ENCODE data around the gene EPB41L1.
"Not testable (repeated sequence)": the region's sequence is repeated elsewhere in the genome, so short reads cannot be mapped to it uniquely, and the experiment has no call there.

EPB41L1 gene

GRCh38 chr20:36135159-36135558 lies 19.4 kb upstream of the EPB41L1 start:
- Histone ChIP-seq H3K56ac (ENCODE audit: low read length) (no peak overlapping the region), H3K27me3 (ENCODE audit: insufficient read depth, low read length, poor library complexity) (no peaks in the 10 kb centered on the region), H4K8ac (ENCODE audit: low read depth, low read length) (no peak overlapping the region), H2BK15ac (replicated peaks; ENCODE audit: low read depth) (no peak overlapping the region), H3K23ac (ENCODE audit: low read length) (no peak overlapping the region), H2AK5ac (ENCODE audit: low read length) (no peak overlapping the region), H3K27ac (ENCODE audit: low read depth, low read length) (no peak overlapping the region), H3K36me3 (ENCODE audit: control insufficient read depth, insufficient read depth, low read length) (no peaks in the 10 kb centered on the region), H2BK5ac (ENCODE audit: low read length) (no peak overlapping the region), H3K79me2 (ENCODE audit: control insufficient read depth, insufficient read depth, low read length) (no peaks in the 10 kb centered on the region), H3K4me1 (ENCODE audit: control insufficient read depth, low read depth, low read length) (no peaks in the 10 kb centered on the region), H3K79me1 (ENCODE audit: low read length) (no peaks in the 10 kb centered on the region), H4K5ac (ENCODE audit: low read length) (no peak overlapping the region), H2BK120ac (ENCODE audit: low read depth, low read length) (no peak overlapping the region), H3K4ac (ENCODE audit: low read depth, low read length) (no peak overlapping the region), H3K4me2 (ENCODE audit: low read length) (no peak overlapping the region), H3K18ac (ENCODE audit: low read length) (no peak overlapping the region), H3K9ac (ENCODE audit: low read length) (no peak overlapping the region), H3K4me3 (ENCODE audit: low read length) (no peak overlapping the region)
- WGBS (ENCODE audit: extremely low coverage, insufficient coverage, low lambda C conversion rate), result no CpG with 5 or more reads among the region's 6 CpGs
- DNase-seq, result no peak

- H4K8ac ChIP-seq (ENCODE audit: low read depth, low read length), result no peak overlapping the region
- H3K79me1 ChIP-seq (ENCODE audit: low read length), result no peaks in the 10 kb centered on the region
- H3K4me3 ChIP-seq (ENCODE audit: low read length), result no peak overlapping the region
- no peak overlapping the region for H2BK15ac ChIP-seq (replicated peaks; ENCODE audit: low read depth)
- no peak overlapping the region for H3K27ac ChIP-seq (ENCODE audit: low read depth, low read length)
- H2BK5ac ChIP-seq (ENCODE audit: low read length), result no peak overlapping the region
- H3K4me2 ChIP-seq (ENCODE audit: low read length), result no peak overlapping the region
- no peak overlapping the region for H4K5ac ChIP-seq (ENCODE audit: low read length)
- H2AK5ac ChIP-seq (ENCODE audit: low read length), result no peak overlapping the region
- no peaks in the 10 kb centered on the region for H3K79me2 ChIP-seq (ENCODE audit: control insufficient read depth, insufficient read depth, low read length)
- H3K23ac ChIP-seq (ENCODE audit: low read length), result no peak overlapping the region
- H3K18ac ChIP-seq (ENCODE audit: low read length), result no peak overlapping the region
- no peak for DNase-seq
- H3K56ac ChIP-seq (ENCODE audit: low read length), result no peak overlapping the region
- WGBS (ENCODE audit: extremely low coverage, insufficient coverage, low lambda C conversion rate), result no CpG with 5 or more reads among the region's 3 CpGs
- no peaks in the 10 kb centered on the region for H3K4me1 ChIP-seq (ENCODE audit: control insufficient read depth, low read depth, low read length)
- no peaks in the 10 kb centered on the region for H3K36me3 ChIP-seq (ENCODE audit: control insufficient read depth, insufficient read depth, low read length)
- H3K27me3 ChIP-seq (ENCODE audit: insufficient read depth, low read length, poor library complexity), result no peaks in the 10 kb centered on the region
- no peak overlapping the region for H2BK120ac ChIP-seq (ENCODE audit: low read depth, low read length)
- no peak overlapping the region for H3K9ac ChIP-seq (ENCODE audit: low read length)
- no peak overlapping the region for H3K4ac ChIP-seq (ENCODE audit: low read depth, low read length)
Measured at GRCh38 chr20:36135821-36136220, 18.7 kb upstream of the EPB41L1 start.

- not testable (repeated sequence) for H3K18ac ChIP-seq (ENCODE audit: low read length); H3K4ac ChIP-seq (ENCODE audit: low read depth, low read length); H3K56ac ChIP-seq (ENCODE audit: low read length); DNase-seq; H2AK5ac ChIP-seq (ENCODE audit: low read length); H3K79me2 ChIP-seq (ENCODE audit: control insufficient read depth, insufficient read depth, low read length); H4K5ac ChIP-seq (ENCODE audit: low read length); H2BK5ac ChIP-seq (ENCODE audit: low read length); H3K23ac ChIP-seq (ENCODE audit: low read length); H2BK15ac ChIP-seq (replicated peaks; ENCODE audit: low read depth); H3K27ac ChIP-seq (ENCODE audit: low read depth, low read length); H3K4me1 ChIP-seq (ENCODE audit: control insufficient read depth, low read depth, low read length); H3K79me1 ChIP-seq (ENCODE audit: low read length); H2BK120ac ChIP-seq (ENCODE audit: low read depth, low read length); H4K8ac ChIP-seq (ENCODE audit: low read depth, low read length); H3K27me3 ChIP-seq (ENCODE audit: insufficient read depth, low read length, poor library complexity); H3K4me2 ChIP-seq (ENCODE audit: low read length); H3K36me3 ChIP-seq (ENCODE audit: control insufficient read depth, insufficient read depth, low read length); H3K4me3 ChIP-seq (ENCODE audit: low read length); H3K9ac ChIP-seq (ENCODE audit: low read length)
- WGBS (ENCODE audit: extremely low coverage, insufficient coverage, low lambda C conversion rate), result no CpG with 5 or more reads among the region's 11 CpGs
Measured at GRCh38 chr20:36137313-36137712, 17.2 kb upstream of the EPB41L1 start.

- no peak overlapping the region for H3K4ac ChIP-seq (ENCODE audit: low read depth, low read length)
- no peak overlapping the region for H3K56ac ChIP-seq (ENCODE audit: low read length)
- H3K4me2 ChIP-seq (ENCODE audit: low read length), result no peak overlapping the region
- H2BK120ac ChIP-seq (ENCODE audit: low read depth, low read length), result no peak overlapping the region
- WGBS (ENCODE audit: extremely low coverage, insufficient coverage, low lambda C conversion rate), result no CpG with 5 or more reads among the region's 2 CpGs
- no peak overlapping the region for H2BK15ac ChIP-seq (replicated peaks; ENCODE audit: low read depth)
- H2AK5ac ChIP-seq (ENCODE audit: low read length), result no peak overlapping the region
- no peak overlapping the region for H3K27ac ChIP-seq (ENCODE audit: low read depth, low read length)
- H3K79me2 ChIP-seq (ENCODE audit: control insufficient read depth, insufficient read depth, low read length), result no peaks in the 10 kb centered on the region
- no peak overlapping the region for H3K4me3 ChIP-seq (ENCODE audit: low read length)
- DNase-seq, result no peak
- no peak overlapping the region for H4K8ac ChIP-seq (ENCODE audit: low read depth, low read length)
- H3K27me3 ChIP-seq (ENCODE audit: insufficient read depth, low read length, poor library complexity), result no peaks in the 10 kb centered on the region
- H3K9ac ChIP-seq (ENCODE audit: low read length), result no peak overlapping the region
- no peaks in the 10 kb centered on the region for H3K4me1 ChIP-seq (ENCODE audit: control insufficient read depth, low read depth, low read length)
- H2BK5ac ChIP-seq (ENCODE audit: low read length), result no peak overlapping the region
- no peak overlapping the region for H4K5ac ChIP-seq (ENCODE audit: low read length)
- H3K36me3 ChIP-seq (ENCODE audit: control insufficient read depth, insufficient read depth, low read length), result no peaks in the 10 kb centered on the region
- no peak overlapping the region for H3K18ac ChIP-seq (ENCODE audit: low read length)
- H3K79me1 ChIP-seq (ENCODE audit: low read length), result no peaks in the 10 kb centered on the region
- H3K23ac ChIP-seq (ENCODE audit: low read length), result no peak overlapping the region
Measured at GRCh38 chr20:36141310-36141709, 13.2 kb upstream of the EPB41L1 start.

- H3K9ac ChIP-seq (ENCODE audit: low read length), result no peak overlapping the region
- no peak overlapping the region for H3K18ac ChIP-seq (ENCODE audit: low read length)
- H3K27ac ChIP-seq (ENCODE audit: low read depth, low read length), result no peak overlapping the region
- H3K79me2 ChIP-seq (ENCODE audit: control insufficient read depth, insufficient read depth, low read length), result no peaks in the 10 kb centered on the region
- DNase-seq, result no peak
- H4K8ac ChIP-seq (ENCODE audit: low read depth, low read length), result no peak overlapping the region
- H2BK5ac ChIP-seq (ENCODE audit: low read length), result no peak overlapping the region
- no peak overlapping the region for H3K4me3 ChIP-seq (ENCODE audit: low read length)
- H2AK5ac ChIP-seq (ENCODE audit: low read length), result no peak overlapping the region
- H3K23ac ChIP-seq (ENCODE audit: low read length), result no peak overlapping the region
- no peak overlapping the region for H3K56ac ChIP-seq (ENCODE audit: low read length)
- no peaks in the 10 kb centered on the region for H3K27me3 ChIP-seq (ENCODE audit: insufficient read depth, low read length, poor library complexity)
- no peak overlapping the region for H4K5ac ChIP-seq (ENCODE audit: low read length)
- no CpG with 5 or more reads among the region's 1 CpG for WGBS (ENCODE audit: extremely low coverage, insufficient coverage, low lambda C conversion rate)
- H3K4ac ChIP-seq (ENCODE audit: low read depth, low read length), result no peak overlapping the region
- H2BK120ac ChIP-seq (ENCODE audit: low read depth, low read length), result no peak overlapping the region
- H3K79me1 ChIP-seq (ENCODE audit: low read length), result no peaks in the 10 kb centered on the region
- no peak overlapping the region for H3K4me2 ChIP-seq (ENCODE audit: low read length)
- H3K4me1 ChIP-seq (ENCODE audit: control insufficient read depth, low read depth, low read length), result no peaks in the 10 kb centered on the region
- H3K36me3 ChIP-seq (ENCODE audit: control insufficient read depth, insufficient read depth, low read length), result no peaks in the 10 kb centered on the region
- no peak overlapping the region for H2BK15ac ChIP-seq (replicated peaks; ENCODE audit: low read depth)
Measured at GRCh38 chr20:36144336-36144735, 10.2 kb upstream of the EPB41L1 start.

- H4K8ac ChIP-seq (ENCODE audit: low read depth, low read length), result no peak overlapping the region
- no peak overlapping the region for H3K56ac ChIP-seq (ENCODE audit: low read length)
- no peak overlapping the region for H3K4me3 ChIP-seq (ENCODE audit: low read length)
- no peak overlapping the region for H3K4ac ChIP-seq (ENCODE audit: low read depth, low read length)
- H3K36me3 ChIP-seq (ENCODE audit: control insufficient read depth, insufficient read depth, low read length), result no peaks in the 10 kb centered on the region
- H3K79me1 ChIP-seq (ENCODE audit: low read length), result no peaks in the 10 kb centered on the region
- H2BK15ac ChIP-seq (replicated peaks; ENCODE audit: low read depth), result no peak overlapping the region
- H2BK5ac ChIP-seq (ENCODE audit: low read length), result no peak overlapping the region
- no peak overlapping the region for H3K4me2 ChIP-seq (ENCODE audit: low read length)
- H3K18ac ChIP-seq (ENCODE audit: low read length), result no peak overlapping the region
- H2BK120ac ChIP-seq (ENCODE audit: low read depth, low read length), result no peak overlapping the region
- no CpG with 5 or more reads among the region's 12 CpGs for WGBS (ENCODE audit: extremely low coverage, insufficient coverage, low lambda C conversion rate)
- H3K27me3 ChIP-seq (ENCODE audit: insufficient read depth, low read length, poor library complexity), result no peaks in the 10 kb centered on the region
- no peaks in the 10 kb centered on the region for H3K79me2 ChIP-seq (ENCODE audit: control insufficient read depth, insufficient read depth, low read length)
- no peaks in the 10 kb centered on the region for H3K4me1 ChIP-seq (ENCODE audit: control insufficient read depth, low read depth, low read length)
- H2AK5ac ChIP-seq (ENCODE audit: low read length), result no peak overlapping the region
- no peak for DNase-seq
- no peak overlapping the region for H3K9ac ChIP-seq (ENCODE audit: low read length)
- H3K23ac ChIP-seq (ENCODE audit: low read length), result no peak overlapping the region
- H3K27ac ChIP-seq (ENCODE audit: low read depth, low read length), result no peak overlapping the region
- no peak overlapping the region for H4K5ac ChIP-seq (ENCODE audit: low read length)
Measured at GRCh38 chr20:36145877-36146707, 8.4 kb upstream of the EPB41L1 start.

Measured in mesendoderm (in vitro differentiated cells).